Measurements from ENCODE around the gene NR0B2. TPM values are rescaled to one million over a fixed set of nuclear protein-coding genes. Genes with fewer than 3 reads are reported as not detected.
"Not testable (repeated sequence)": the region's sequence is repeated elsewhere in the genome, so short reads cannot be mapped to it uniquely, and the experiment has no call there.

Gene NR0B2
- total RNA-seq, 2 donors from 2014 or later: not detected

GRCh38 chr1:26949266-26949925 is 35.6 kb upstream of the NR0B2 start:
- H3K36me3 Mint-ChIP-seq (ENCODE audit: low read depth): peaks cover 5% of the 10 kb centered on the region
- ATAC-seq (no peak), DNase-seq (no peak)
- H3K9me3 ChIP-seq (ENCODE audit: control insufficient read depth, low read length, poor library complexity, severe bottlenecking): no peaks in the 10 kb centered on the region
- peak overlapping the region; percentile 66 for H3K27ac Mint-ChIP-seq
- peaks cover 3% of the 10 kb centered on the region for H3K4me1 Mint-ChIP-seq
- H3K4me3 Mint-ChIP-seq: no peak overlapping the region
- no peaks in the 10 kb centered on the region for H3K27me3 Mint-ChIP-seq

GRCh38 chr1:26948725-26949057 is 34.9 kb upstream of the NR0B2 start:
- DNase-seq; H3K27me3 Mint-ChIP-seq; ATAC-seq; H3K36me3 Mint-ChIP-seq (ENCODE audit: low read depth); H3K4me3 Mint-ChIP-seq; H3K9me3 ChIP-seq (ENCODE audit: control insufficient read depth, low read length, poor library complexity, severe bottlenecking); H3K27ac Mint-ChIP-seq; H3K4me1 Mint-ChIP-seq: not testable (repeated sequence)

GRCh38 chr1:26946270-26946669 is 32.5 kb upstream of the NR0B2 start:
- H3K4me3 Mint-ChIP-seq: no peak overlapping the region
- ATAC-seq (no peak), DNase-seq (no peak)
- peaks cover 2% of the 10 kb centered on the region for H3K4me1 Mint-ChIP-seq
- H3K27ac Mint-ChIP-seq: no peak overlapping the region
- H3K9me3 ChIP-seq (ENCODE audit: control insufficient read depth, low read length, poor library complexity, severe bottlenecking): no peaks in the 10 kb centered on the region
- no peaks in the 10 kb centered on the region for H3K27me3 Mint-ChIP-seq
- peaks cover 5% of the 10 kb centered on the region for H3K36me3 Mint-ChIP-seq (ENCODE audit: low read depth)

DNA sequence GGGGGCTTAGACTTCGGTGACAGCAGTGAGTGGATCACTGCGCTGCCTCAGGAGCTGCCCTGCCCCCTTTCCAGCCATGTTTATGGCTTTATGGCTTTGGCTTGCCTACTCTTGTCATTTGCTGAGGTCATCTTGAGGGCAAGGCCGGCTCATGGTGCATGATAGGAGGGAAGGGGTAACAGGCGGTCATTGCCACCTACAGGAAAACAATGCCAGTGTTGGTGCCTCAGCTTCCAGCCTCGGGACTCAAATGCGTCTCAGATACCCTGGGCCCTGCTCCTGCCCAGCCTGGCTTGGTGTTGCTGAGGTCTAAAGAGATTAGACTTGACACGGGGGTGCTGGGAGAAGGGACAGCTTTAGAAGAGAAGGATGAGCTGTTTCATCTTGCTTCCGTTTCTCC is 32.0 kb upstream of the NR0B2 start:
- DNase-seq (no peak), ATAC-seq (no peak)
- Mint-ChIP-seq H3K27me3 (no peaks in the 10 kb centered on the region), H3K4me1 (peaks cover 2% of the 10 kb centered on the region), H3K4me3 (no peak overlapping the region), H3K36me3 (ENCODE audit: low read depth) (peaks cover 5% of the 10 kb centered on the region), H3K27ac (no peak overlapping the region)
- H3K9me3 ChIP-seq (ENCODE audit: control insufficient read depth, low read length, poor library complexity, severe bottlenecking): no peaks in the 10 kb centered on the region

DNA sequence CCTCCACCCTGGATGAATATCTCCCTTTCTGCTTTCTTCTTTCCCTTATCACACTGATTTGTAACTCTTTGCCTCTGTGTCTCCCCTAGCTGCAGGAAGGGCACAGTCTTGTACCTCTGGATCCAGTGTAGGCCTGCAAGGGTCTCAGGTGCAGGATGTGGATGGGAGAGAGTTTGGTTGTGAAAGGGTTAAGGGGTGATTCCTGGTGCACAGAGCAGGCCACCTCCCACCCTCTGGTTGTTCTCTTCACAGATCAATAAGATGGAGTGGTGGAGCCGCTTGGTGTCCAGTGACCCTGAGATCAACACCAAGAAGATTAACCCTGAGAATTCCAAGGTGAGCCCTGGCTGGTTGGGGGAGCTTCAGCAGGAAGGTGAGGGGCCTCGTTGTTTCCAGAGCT is 31.4 kb upstream of the NR0B2 start:
- DNase-seq: no peak
- Mint-ChIP-seq H3K27me3 (no peaks in the 10 kb centered on the region), H3K4me3 (no peak overlapping the region), H3K36me3 (ENCODE audit: low read depth) (peaks cover 5% of the 10 kb centered on the region), H3K27ac (peak overlapping the region; percentile 34), H3K4me1 (peaks cover 2% of the 10 kb centered on the region)
- no peak for ATAC-seq
- no peaks in the 10 kb centered on the region for H3K9me3 ChIP-seq (ENCODE audit: control insufficient read depth, low read length, poor library complexity, severe bottlenecking)

GRCh38 chr1:26942656-26943055 is 28.9 kb upstream of the NR0B2 start:
- DNase-seq: no peak
- Mint-ChIP-seq H3K36me3 (ENCODE audit: low read depth) (peaks cover 5% of the 10 kb centered on the region), H3K27me3 (no peaks in the 10 kb centered on the region), H3K4me1 (peaks cover 7% of the 10 kb centered on the region), H3K27ac (no peak overlapping the region), H3K4me3 (no peak overlapping the region)
- H3K9me3 ChIP-seq (ENCODE audit: control insufficient read depth, low read length, poor library complexity, severe bottlenecking): no peaks in the 10 kb centered on the region
- ATAC-seq: no peak

GRCh38 chr1:26941311-26941710 is 27.5 kb upstream of the NR0B2 start:
- H3K27ac Mint-ChIP-seq: no peak overlapping the region
- peaks cover 7% of the 10 kb centered on the region for H3K4me1 Mint-ChIP-seq
- H3K36me3 Mint-ChIP-seq (ENCODE audit: low read depth): peaks cover 5% of the 10 kb centered on the region
- H3K9me3 ChIP-seq (ENCODE audit: control insufficient read depth, low read length, poor library complexity, severe bottlenecking): no peaks in the 10 kb centered on the region
- no peaks in the 10 kb centered on the region for H3K27me3 Mint-ChIP-seq
- H3K4me3 Mint-ChIP-seq: no peak overlapping the region
- no peak for DNase-seq
- no peak for ATAC-seq

GRCh38 chr1:26938659-26939025 is 24.9 kb upstream of the NR0B2 start:
- DNase-seq: no peak
- no peaks in the 10 kb centered on the region for H3K27me3 Mint-ChIP-seq
- H3K27ac Mint-ChIP-seq: no peak overlapping the region
- peaks cover 2% of the 10 kb centered on the region for H3K36me3 Mint-ChIP-seq (ENCODE audit: low read depth)
- H3K4me3 Mint-ChIP-seq: no peak overlapping the region
- no peaks in the 10 kb centered on the region for H3K9me3 ChIP-seq (ENCODE audit: control insufficient read depth, low read length, poor library complexity, severe bottlenecking)
- ATAC-seq: no peak
- peaks cover 9% of the 10 kb centered on the region for H3K4me1 Mint-ChIP-seq

GRCh38 chr1:26938004-26938658 is 24.4 kb upstream of the NR0B2 start:
- no peak overlapping the region for H3K4me3 Mint-ChIP-seq
- H3K9me3 ChIP-seq (ENCODE audit: control insufficient read depth, low read length, poor library complexity, severe bottlenecking): no peaks in the 10 kb centered on the region
- H3K36me3 Mint-ChIP-seq (ENCODE audit: low read depth): peaks cover 2% of the 10 kb centered on the region
- no peak for ATAC-seq
- H3K27ac Mint-ChIP-seq: peak overlapping the region; percentile 56
- DNase-seq: no peak
- H3K27me3 Mint-ChIP-seq: no peaks in the 10 kb centered on the region
- H3K4me1 Mint-ChIP-seq: peaks cover 10% of the 10 kb centered on the region

GRCh38 chr1:26936823-26937222 is 23.0 kb upstream of the NR0B2 start:
- Mint-ChIP-seq H3K4me3 (no peak overlapping the region), H3K27ac (no peak overlapping the region), H3K4me1 (peaks cover 12% of the 10 kb centered on the region), H3K27me3 (no peaks in the 10 kb centered on the region), H3K36me3 (ENCODE audit: low read depth) (no peaks in the 10 kb centered on the region)
- DNase-seq: no peak
- no peaks in the 10 kb centered on the region for H3K9me3 ChIP-seq (ENCODE audit: control insufficient read depth, low read length, poor library complexity, severe bottlenecking)
- no peak for ATAC-seq

GRCh38 chr1:26932531-26932930 is 18.8 kb upstream of the NR0B2 start:
- Mint-ChIP-seq H3K4me1 (peaks cover 7% of the 10 kb centered on the region), H3K4me3 (no peak overlapping the region), H3K27me3 (no peaks in the 10 kb centered on the region), H3K36me3 (ENCODE audit: low read depth) (no peaks in the 10 kb centered on the region), H3K27ac (no peak overlapping the region)
- H3K9me3 ChIP-seq (ENCODE audit: control insufficient read depth, low read length, poor library complexity, severe bottlenecking): no peaks in the 10 kb centered on the region
- no peak for DNase-seq
- ATAC-seq: peak; percentile 46

- Mint-ChIP-seq H3K4me1 (peaks cover 31% of the 10 kb centered on the region), H3K27ac (peak overlapping the region; percentile 93), H3K27me3 (no peaks in the 10 kb centered on the region), H3K36me3 (ENCODE audit: low read depth) (peaks cover 2% of the 10 kb centered on the region), H3K4me3 (no peak overlapping the region)
- H3K9me3 ChIP-seq (ENCODE audit: control insufficient read depth, low read length, poor library complexity, severe bottlenecking): no peaks in the 10 kb centered on the region
- ATAC-seq: no peak
- DNase-seq: no peak
Observed at GRCh38 chr1:26923711-26924110, 9.9 kb upstream of the NR0B2 start.

DNA sequence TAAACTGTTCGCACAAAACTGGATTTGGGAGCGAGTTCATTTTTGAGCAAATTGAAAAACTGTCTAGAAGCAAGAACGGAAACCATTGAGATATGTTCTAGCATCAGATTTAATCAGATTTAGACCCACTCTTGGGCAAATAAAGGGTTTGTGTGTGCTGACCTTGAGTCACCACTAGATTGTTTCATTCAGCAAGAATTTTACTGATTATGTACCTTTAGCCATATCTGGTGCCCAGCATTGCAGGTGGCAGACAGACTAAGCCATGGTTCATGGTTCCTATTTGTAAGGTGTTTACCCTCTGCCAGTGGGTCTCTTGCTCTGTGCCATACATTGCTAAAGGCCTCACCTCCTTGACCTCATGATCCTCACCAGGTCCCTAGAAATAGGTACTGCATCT is 9.1 kb upstream of the NR0B2 start:
- peak overlapping the region; percentile 93 for H3K27ac Mint-ChIP-seq
- no peaks in the 10 kb centered on the region for H3K27me3 Mint-ChIP-seq

DNA sequence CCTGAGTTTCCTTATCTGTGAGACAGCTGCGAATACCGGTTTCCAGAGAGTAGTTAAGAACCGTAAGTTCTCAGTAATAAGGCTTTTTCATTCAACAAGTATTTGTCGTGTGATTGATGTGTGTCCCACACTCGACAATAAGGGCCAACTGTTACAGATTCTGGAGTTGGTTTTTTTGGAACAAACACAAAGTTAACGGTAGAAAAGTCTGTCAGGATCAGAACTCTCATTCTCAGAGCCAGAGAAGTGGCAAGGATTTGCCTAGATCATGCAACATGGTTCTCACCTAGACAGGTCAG is 8.6 kb upstream of the NR0B2 start:
- Mint-ChIP-seq H3K36me3 (ENCODE audit: low read depth) (peaks cover 2% of the 10 kb centered on the region), H3K4me1 (peaks cover 31% of the 10 kb centered on the region), H3K27me3 (no peaks in the 10 kb centered on the region), H3K27ac (peak overlapping the region; percentile 93), H3K4me3 (peak overlapping the region; percentile 98)
- no peaks in the 10 kb centered on the region for H3K9me3 ChIP-seq (ENCODE audit: control insufficient read depth, low read length, poor library complexity, severe bottlenecking)
- ATAC-seq (no peak), DNase-seq (no peak)

More for the DNA sequence above, 9.1 kb upstream of the NR0B2 start:
- peaks cover 31% of the 10 kb centered on the region for H3K4me1 Mint-ChIP-seq
- DNase-seq (no peak), ATAC-seq (no peak)
- peaks cover 2% of the 10 kb centered on the region for H3K36me3 Mint-ChIP-seq (ENCODE audit: low read depth)
- no peaks in the 10 kb centered on the region for H3K9me3 ChIP-seq (ENCODE audit: control insufficient read depth, low read length, poor library complexity, severe bottlenecking)
- H3K4me3 Mint-ChIP-seq: peak overlapping the region; percentile 98

Data from T-helper 17 cell (primary cell).